Measurements from ENCODE around the gene TSPAN4. TPM values are rescaled to one million over a fixed set of nuclear protein-coding genes. Genes with fewer than 3 reads are reported as not detected.

TSPAN4 gene
- total and polyA plus RNA-seq, 10 of the 15 experiments (the other 5 are each of a cell fraction or from before 2014, with no cell fraction given) = 0.37 to 14.0 (median 8.5) TPM; not detected in 1

DNA sequence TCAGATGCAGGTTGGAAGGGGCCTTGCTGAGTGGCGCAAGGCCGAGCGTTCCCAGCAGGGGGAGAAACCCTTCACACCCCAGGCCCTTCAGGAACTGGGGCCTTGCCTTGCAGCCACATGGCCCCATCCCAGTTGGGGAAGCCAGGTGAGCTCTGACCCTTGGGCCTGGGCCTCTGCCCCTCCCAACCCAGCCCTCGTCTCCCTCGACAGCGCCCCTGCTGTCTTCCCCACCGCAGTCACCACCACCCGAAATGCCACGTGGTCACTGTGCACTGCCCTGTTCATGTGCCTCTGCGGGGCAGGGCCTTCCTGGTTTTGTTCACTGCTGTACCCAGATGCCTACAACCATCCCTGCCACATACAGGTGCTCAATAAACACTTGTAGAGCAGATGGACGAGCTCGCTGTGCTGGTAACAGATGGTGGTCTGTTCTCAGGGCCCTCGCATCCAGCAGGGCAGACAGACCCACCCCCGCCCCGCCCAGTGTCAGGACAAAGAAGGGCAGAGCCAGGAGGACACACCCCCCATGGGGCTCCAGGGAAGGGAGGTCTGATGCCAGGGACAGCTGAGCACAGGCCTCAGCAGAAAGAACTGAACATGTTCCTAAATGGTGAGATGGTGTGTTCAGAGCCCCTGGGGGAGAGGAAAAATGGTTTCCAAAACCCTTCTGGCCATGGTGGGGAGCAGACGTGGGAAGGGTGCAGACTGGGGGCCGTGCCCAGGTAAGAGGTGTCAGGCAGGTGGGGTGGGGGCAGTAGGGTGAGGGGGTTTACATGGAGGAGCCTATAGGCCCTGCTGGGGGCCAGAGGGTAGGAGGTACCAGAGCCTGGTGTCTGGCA is 4.0 kb upstream of the TSPAN4 start:
- 90% methylated on average over 17 of the region's 17 CpGs for WGBS (ENCODE audit: insufficient coverage, insufficient replicate concordance, low lambda C conversion rate, missing lambda C conversion rate)
- POLR2A ChIA-PET = interaction anchor here (0.5 to 0.7 kb wide), 2 partner anchors 7 to 683 kb away, joined by 3 to 7 read pairs; no protein-coding TSS in a partner anchor
- no peak overlapping the region for H3K4me3 ChIP-seq
- DNase-seq (ENCODE audit: low read depth, low spot score) = no peak
- FAIRE-seq = no peak
- H3K27me3 ChIP-seq (replicated peaks in 1 of 2; ENCODE audit: control insufficient read depth in 2 of 2, insufficient read depth in 2 of 2, low read length in 1 of 2) = no peaks in the 10 kb centered on the region
- RAD21 ChIA-PET (ENCODE audit: unreplicated experiment) = no interaction called here
- no peak overlapping the region for H2AFZ ChIP-seq (ENCODE audit: control insufficient read depth, low read depth, low read length)
- in situ Hi-C loops (cut with MboI) = no loop called here
- no peaks in the 10 kb centered on the region for H3K9me3 ChIP-seq (replicated peaks; ENCODE audit: control insufficient read depth, insufficient read depth, low read length)
- peaks cover 0 to 25% of the 10 kb centered on the region in 2 experiments; a peak in 2 of 4 replicates for H3K36me3 ChIP-seq (ENCODE audit: control insufficient read depth in 2 of 2, insufficient read depth in 2 of 2, low read length in 1 of 2)
- SMC1A ChIA-PET (ENCODE audit: uncharacterized antibody, unreplicated experiment) = no interaction called here
- peaks cover 11% of the 10 kb centered on the region for H3K4me1 ChIP-seq (ENCODE audit: control insufficient read depth, insufficient read depth, low read length)
- no peaks in the 10 kb centered on the region; the same call in 1 of the 2 replicates for H4K20me1 ChIP-seq (ENCODE audit: control insufficient read depth, insufficient read depth)
- H3K4me2 ChIP-seq (ENCODE audit: control insufficient read depth, insufficient read depth) = no peak overlapping the region
- H3K9ac ChIP-seq (ENCODE audit: control insufficient read depth, insufficient read depth, low read length) = no peak overlapping the region
- intact Hi-C loops (cut with micrococcal nuclease; ENCODE audit: unreplicated experiment) = no loop called here
- CTCF ChIA-PET = no interaction called here
- no peak overlapping the region for H3K27ac ChIP-seq (ENCODE audit: control insufficient read depth, insufficient read depth)
- H3K79me2 ChIP-seq (ENCODE audit: control insufficient read depth, insufficient read depth, low read length) = peaks cover 20% of the 10 kb centered on the region
- BruUV-seq (replicated peaks) = no TSS peak
- TF ChIP-seq TCF3 (IDR thresholded peaks at IDR 0.05; ENCODE audit: borderline replicate concordance, insufficient read depth, low read depth, low read length) = no peak
- no peak for TF ChIP-seq HDAC6 (IDR thresholded peaks at IDR 0.05; ENCODE audit: unreplicated experiment)
- no peak for TF ChIP-seq EZH2 (IDR thresholded peaks at IDR 0.05; ENCODE audit: borderline replicate concordance, control insufficient read depth, low read depth, low read length)
- no peak for TF ChIP-seq NRF1 (conservative IDR thresholded peaks at IDR 0.05; ENCODE audit: low read depth, low read length)
- TF ChIP-seq BMI1 (IDR thresholded peaks at IDR 0.05; ENCODE audit: borderline replicate concordance) = no peak
- TF ChIP-seq, protein P1, sequence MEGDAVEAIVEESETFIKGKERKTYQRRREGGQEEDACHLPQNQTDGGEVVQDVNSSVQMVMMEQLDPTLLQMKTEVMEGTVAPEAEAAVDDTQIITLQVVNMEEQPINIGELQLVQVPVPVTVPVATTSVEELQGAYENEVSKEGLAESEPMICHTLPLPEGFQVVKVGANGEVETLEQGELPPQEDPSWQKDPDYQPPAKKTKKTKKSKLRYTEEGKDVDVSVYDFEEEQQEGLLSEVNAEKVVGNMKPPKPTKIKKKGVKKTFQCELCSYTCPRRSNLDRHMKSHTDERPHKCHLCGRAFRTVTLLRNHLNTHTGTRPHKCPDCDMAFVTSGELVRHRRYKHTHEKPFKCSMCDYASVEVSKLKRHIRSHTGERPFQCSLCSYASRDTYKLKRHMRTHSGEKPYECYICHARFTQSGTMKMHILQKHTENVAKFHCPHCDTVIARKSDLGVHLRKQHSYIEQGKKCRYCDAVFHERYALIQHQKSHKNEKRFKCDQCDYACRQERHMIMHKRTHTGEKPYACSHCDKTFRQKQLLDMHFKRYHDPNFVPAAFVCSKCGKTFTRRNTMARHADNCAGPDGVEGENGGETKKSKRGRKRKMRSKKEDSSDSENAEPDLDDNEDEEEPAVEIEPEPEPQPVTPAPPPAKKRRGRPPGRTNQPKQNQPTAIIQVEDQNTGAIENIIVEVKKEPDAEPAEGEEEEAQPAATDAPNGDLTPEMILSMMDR (IDR thresholded peaks at IDR 0.05 in 2 of 3, conservative IDR thresholded peaks at IDR 0.05 in 1 of 3; ENCODE audit: control insufficient read depth in 2 of 3, extremely low read depth in 1 of 3, insufficient read depth in 1 of 3, low read depth in 3 of 3, low read length in 3 of 3) = 0 out of 6 replicates have a peak, but pooled peaks of 1 of the 3 experiments have one; percentile 17
- TF ChIP-seq SREBF1 (IDR thresholded peaks at IDR 0.05; ENCODE audit: low read length) = no peak
- no peak for ATAC-seq
